Measurements from ENCODE around the gene HEXD.

- TF ChIP-seq CTCF (IDR thresholded peaks at IDR 0.05) (no peak), POLR2AphosphoS5 (IDR thresholded peaks at IDR 0.05) (no peak), POLR2A (IDR thresholded peaks at IDR 0.05) (no peak)
Observed at GRCh38 chr17:82403662-82404660, 14.2 kb upstream of the HEXD start.
